Measurements from ENCODE around the gene DRGX. TPM values are rescaled to one million over a fixed set of nuclear protein-coding genes. Genes with fewer than 3 reads are reported as not detected.

DRGX gene
- total RNA-seq, 4 donors from 2014 or later, result not detected

- DNase-seq (ENCODE audit: low spot score in 2 of 2), result no peak
- Histone ChIP-seq H3K4me3 (no peak overlapping the region), H3K27ac (no peak overlapping the region), H3K4me1 (no peaks in the 10 kb centered on the region), H3K36me3 (no peaks in the 10 kb centered on the region), H3K27me3 (no peaks in the 10 kb centered on the region), H3K9me3 (peaks cover 0 to 5% (median 0%) of the 10 kb centered on the region in 4 donors)
- 78% methylated on average over 7 of the region's 7 CpGs for WGBS, 2 donors
- TF ChIP-seq CTCF (IDR thresholded peaks at IDR 0.05), result no peak
- TF ChIP-seq EP300 (IDR thresholded peaks at IDR 0.05), result no peak
- TF ChIP-seq POLR2A (IDR thresholded peaks at IDR 0.05), result no peak
Observed at GRCh38 chr10:49419005-49419404, 23.1 kb upstream of the DRGX start.

- 71 to 89% methylated on average over 2 of the region's 2 CpGs for WGBS, 2 donors
- no peaks in the 10 kb centered on the region for H3K4me1 ChIP-seq
- no peak overlapping the region for H3K27ac ChIP-seq
Observed at GRCh38 chr10:49418328-49418727, 22.4 kb upstream of the DRGX start.

GRCh38 chr10:49418053-49418326 is 22.1 kb upstream of the DRGX start:
- no peaks in the 10 kb centered on the region for H3K27me3 ChIP-seq
- no peaks in the 10 kb centered on the region for H3K4me1 ChIP-seq
- H3K9me3 ChIP-seq, result peaks cover 0 to 3% (median 0%) of the 10 kb centered on the region in 4 donors
- H3K27ac ChIP-seq, result no peak overlapping the region
- 80 to 94% methylated on average over 3 to 6 of the region's 6 CpGs for WGBS, 2 donors
- H3K4me3 ChIP-seq, result no peak overlapping the region
- H3K36me3 ChIP-seq, result no peaks in the 10 kb centered on the region
- DNase-seq (ENCODE audit: low spot score in 2 of 2), result no peak
- TF ChIP-seq CTCF (IDR thresholded peaks at IDR 0.05), result no peak
- TF ChIP-seq EP300 (IDR thresholded peaks at IDR 0.05), result no peak
- TF ChIP-seq POLR2A (IDR thresholded peaks at IDR 0.05), result no peak

More at GRCh38 chr10:49418328-49418727, 22.4 kb upstream of the DRGX start:
- TF ChIP-seq EP300 (IDR thresholded peaks at IDR 0.05), result no peak
- TF ChIP-seq CTCF (IDR thresholded peaks at IDR 0.05), result no peak
- no peak for TF ChIP-seq POLR2A (IDR thresholded peaks at IDR 0.05)
- peaks cover 0 to 3% (median 0%) of the 10 kb centered on the region in 4 donors for H3K9me3 ChIP-seq
- H3K4me3 ChIP-seq, result no peak overlapping the region
- DNase-seq (ENCODE audit: low spot score in 2 of 2), result no peak
- no peaks in the 10 kb centered on the region for H3K27me3 ChIP-seq
- no peaks in the 10 kb centered on the region for H3K36me3 ChIP-seq

- H3K27me3 ChIP-seq, result no peaks in the 10 kb centered on the region
- H3K36me3 ChIP-seq, result no peaks in the 10 kb centered on the region
- H3K9me3 ChIP-seq, result peaks cover 0 to 3% (median 0%) of the 10 kb centered on the region in 4 donors
- DNase-seq (ENCODE audit: low spot score in 2 of 2), result no peak
- no peak overlapping the region for H3K4me3 ChIP-seq
- 79 to 84% methylated on average over 21 to 27 of the region's 29 CpGs for WGBS, 2 donors
- no peak for TF ChIP-seq POLR2A (IDR thresholded peaks at IDR 0.05)
- TF ChIP-seq CTCF (IDR thresholded peaks at IDR 0.05), result no peak
- no peak for TF ChIP-seq EP300 (IDR thresholded peaks at IDR 0.05)
- H3K27ac ChIP-seq, result no peak overlapping the region
- no peaks in the 10 kb centered on the region for H3K4me1 ChIP-seq
Observed at GRCh38 chr10:49417311-49418052, 21.6 kb upstream of the DRGX start.

GRCh38 chr10:49415846-49416245 is 20.0 kb upstream of the DRGX start:
- Histone ChIP-seq H3K4me3 (no peak overlapping the region), H3K36me3 (no peaks in the 10 kb centered on the region), H3K9me3 (peaks cover 0 to 3% (median 0%) of the 10 kb centered on the region in 4 donors), H3K27ac (no peak overlapping the region), H3K4me1 (no peaks in the 10 kb centered on the region), H3K27me3 (no peaks in the 10 kb centered on the region)
- no peak for DNase-seq (ENCODE audit: low spot score in 2 of 2)
- WGBS, 2 donors, result 76 to 87% methylated on average over 2 of the region's 2 CpGs
- no peak for TF ChIP-seq EP300 (IDR thresholded peaks at IDR 0.05)
- no peak for TF ChIP-seq CTCF (IDR thresholded peaks at IDR 0.05)
- no peak for TF ChIP-seq POLR2A (IDR thresholded peaks at IDR 0.05)

Data from tibial nerve (tissue), 4 donors.